Neuronal stem cell (in vitro differentiated cells): ENCODE results near the gene USP11.

ENCODE experiments used
- DNase-seq: peaks from one replicate; pipeline ENCODE4 v3.0.0-alpha.2; 2013; ENCODE audit warnings: low spot score
- H2AFZ ChIP-seq: one replicate; pipeline ENCODE4 v1.6.1; 2013; ENCODE audit warnings: mild to moderate bottlenecking, low read length, inconsistent platforms
- H2AK5ac ChIP-seq: 2 replicates; pipeline ENCODE4 v1.6.1; 2013; ENCODE audit warnings: low read depth, mild to moderate bottlenecking, inconsistent platforms, low read length, moderate library complexity, mixed read lengths
- H2BK120ac ChIP-seq: 2 replicates; pipeline ENCODE4 v1.6.1; 2013; ENCODE audit warnings: low read depth, mild to moderate bottlenecking, inconsistent platforms, low read length, moderate library complexity, mixed read lengths
- H2BK12ac ChIP-seq: one replicate; pipeline ENCODE4 v1.6.1; 2013; ENCODE audit warnings: low read length, inconsistent platforms
- H2BK15ac ChIP-seq: 2 replicates; pipeline ENCODE4 v1.6.1; 2013; ENCODE audit warnings: mild to moderate bottlenecking, low read length, inconsistent platforms, mixed read lengths
- H2BK5ac ChIP-seq: one replicate; pipeline ENCODE4 v1.6.1; 2013; ENCODE audit warnings: inconsistent platforms, mild to moderate bottlenecking, low read length, moderate library complexity
- H3K14ac ChIP-seq: one replicate; pipeline ENCODE4 v1.6.1; 2013; ENCODE audit warnings: low read length, inconsistent platforms
- H3K18ac ChIP-seq: 2 replicates; pipeline ENCODE4 v1.6.1; 2013; ENCODE audit warnings: low read length, inconsistent platforms
- H3K23ac ChIP-seq: 2 replicates; pipeline ENCODE4 v1.6.1; 2013; ENCODE audit warnings: low read depth, mild to moderate bottlenecking, mixed read lengths, low read length, inconsistent platforms; ENCODE audit not compliant: poor library complexity
- H3K27ac ChIP-seq: replicated peaks from 3 replicates; pipeline ENCODE4 v1.5.1; 2013; ENCODE audit warnings: low read length, inconsistent platforms
- H3K27me3 ChIP-seq, 3 experiments: 2 replicates each; pipeline ENCODE4 v1.6.1; 2013; ENCODE audit warnings: low read length in 3 of 3, mild to moderate bottlenecking in 2 of 3, inconsistent platforms in 1 of 3, low read depth in 1 of 3, mixed read lengths in 1 of 3, moderate library complexity in 1 of 3; ENCODE audit not compliant: control insufficient read depth in 3 of 3, insufficient read depth in 3 of 3
- H3K36me3 ChIP-seq, 2 donors: replicated peaks in 1 of 2; 2 replicates each; pipeline ENCODE4 v1.6.1; 2013; ENCODE audit warnings: low read length in 2 of 2; ENCODE audit not compliant: control insufficient read depth in 2 of 2, insufficient read depth in 2 of 2
- H3K4ac ChIP-seq: 2 replicates; pipeline ENCODE4 v1.6.1; 2013; ENCODE audit warnings: inconsistent platforms, mild to moderate bottlenecking, low read length, moderate library complexity
- H3K4me1 ChIP-seq, 2 donors: 1 replicate in 1 of 2; 2 replicates in 1 of 2; pipeline ENCODE4 v1.6.1; 2013; ENCODE audit warnings: low read length in 2 of 2, low read depth in 1 of 2; ENCODE audit not compliant: control insufficient read depth in 2 of 2, insufficient read depth in 1 of 2
- H3K4me2 ChIP-seq: one replicate; pipeline ENCODE4 v1.6.1; 2013; ENCODE audit warnings: mild to moderate bottlenecking, low read length, inconsistent platforms; ENCODE audit not compliant: insufficient read depth, poor library complexity, severe bottlenecking
- H3K4me3 ChIP-seq, 2 donors: 2 replicates each; pipeline ENCODE4 v1.5.1; 2013; ENCODE audit warnings: low read length in 2 of 2, mild to moderate bottlenecking in 2 of 2, inconsistent platforms in 1 of 2, moderate library complexity in 1 of 2
- H3K79me1 ChIP-seq: one replicate; pipeline ENCODE4 v1.6.1; 2013; ENCODE audit warnings: low read depth, mild to moderate bottlenecking, inconsistent platforms, low read length, moderate library complexity
- H3K9ac ChIP-seq: one replicate; pipeline ENCODE4 v1.6.1; 2013; ENCODE audit warnings: mild to moderate bottlenecking, low read depth, low read length, inconsistent platforms; ENCODE audit not compliant: poor library complexity
- H3K9me3 ChIP-seq, 2 donors: replicated peaks in 1 of 2; 2 replicates each; pipeline versions ENCODE3 to v1.6.1; 2013; ENCODE audit warnings: low read length in 2 of 2, mild to moderate bottlenecking in 2 of 2, inconsistent platforms in 1 of 2, low read depth in 1 of 2, mixed read lengths in 1 of 2, moderate library complexity in 1 of 2; ENCODE audit not compliant: control insufficient read depth in 2 of 2, insufficient read depth in 1 of 2
- H4K8ac ChIP-seq: one replicate; pipeline ENCODE4 v1.6.1; 2013; ENCODE audit warnings: low read depth, mild to moderate bottlenecking, inconsistent platforms, low read length, moderate library complexity
- H4K91ac ChIP-seq: one replicate; pipeline ENCODE4 v1.6.1; 2013; ENCODE audit warnings: low read length, low read depth, mild to moderate bottlenecking, inconsistent platforms; ENCODE audit not compliant: poor library complexity
- WGBS, 2 donors: extraction: QIAGEN DNeasy Blood & Tissue Kit; methylation state at CpG; one replicate each; pipeline ENCODE4 v1.1.7; 2013; ENCODE audit warnings: missing lambda C conversion rate in 2 of 2, mixed read lengths in 1 of 2; ENCODE audit not compliant: insufficient read length in 2 of 2, insufficient replicate concordance in 1 of 2; ENCODE audit errors: extremely low coverage in 2 of 2; 5-methylcytosine and 5-hydroxymethylcytosine counted together

The USP11 gene

GRCh38 chrX:47191806-47192401 is 40.9 kb upstream of the USP11 start:
- Histone ChIP-seq H3K23ac (no peak overlapping the region), H2AFZ (peak overlapping the region; percentile 86), H2BK5ac (no peak overlapping the region), H2BK120ac (no peak overlapping the region), H3K27me3 (peaks cover 0 to 5% (median 0%) of the 10 kb centered on the region in 3 experiments), H2AK5ac (no peak overlapping the region), H3K4ac (no peak overlapping the region), H3K9ac (no peak overlapping the region), H2BK12ac (no peak overlapping the region), H3K9me3 (no peaks in the 10 kb centered on the region), H3K14ac (no peak overlapping the region), H3K36me3 (peaks cover 0 to 29% of the 10 kb centered on the region in 2 donors), H3K79me1 (peaks cover 2% of the 10 kb centered on the region), H3K27ac (no peak overlapping the region), H4K91ac (no peak overlapping the region), H3K4me3 (peak overlapping the region; percentile 57 to 80), H3K4me1 (peaks cover 19 to 21% of the 10 kb centered on the region in 2 donors), H3K4me2 (peak overlapping the region; percentile 91), H4K8ac (no peak overlapping the region), H2BK15ac (no peak overlapping the region), H3K18ac (no peak overlapping the region)
- no peak for DNase-seq
- WGBS, 2 donors, result no CpG with 5 or more reads among the region's 16 CpGs

DNA sequence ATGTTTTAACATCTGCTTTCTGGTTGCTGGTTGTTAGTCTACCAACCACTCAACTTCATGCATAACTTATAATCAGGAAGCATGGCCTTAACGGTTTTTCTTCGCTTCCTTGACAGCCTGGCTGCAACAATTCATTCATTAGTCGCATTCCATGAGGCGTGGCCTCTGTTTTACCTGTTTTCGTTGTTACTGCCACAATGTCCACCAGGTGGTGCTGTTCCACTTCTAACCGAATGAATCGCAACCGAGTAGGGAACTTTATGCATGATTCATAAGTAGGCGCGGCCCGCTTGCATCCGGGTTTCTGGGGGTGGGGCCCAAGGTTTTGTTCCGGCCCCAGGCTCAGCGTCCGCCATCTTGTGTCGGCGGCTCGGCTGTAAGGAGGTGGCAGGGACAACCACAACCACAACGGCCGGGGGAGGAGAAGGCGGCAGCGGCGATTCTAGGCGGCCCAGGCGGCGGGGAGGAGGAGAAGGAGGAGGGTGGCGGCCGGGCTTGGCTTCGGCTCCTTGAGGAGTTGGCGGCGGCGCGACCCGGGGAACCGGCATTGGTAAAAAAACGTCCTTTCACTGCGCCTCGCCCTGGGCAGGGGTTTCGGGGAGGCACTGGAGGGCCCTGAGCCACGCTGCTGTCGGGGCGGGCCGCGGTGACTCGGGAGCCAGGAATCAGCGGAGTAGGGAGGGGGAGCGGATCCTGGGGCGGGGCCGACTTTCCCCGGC is 39.2 kb upstream of the USP11 start, which contains the start of gene UBA1:
Gene UBA1, plus strand, starts transcription at position 355 of the 719 bp plus-strand sequence. CDS start 4,974 bp downstream, outside the sequence.
- H3K23ac ChIP-seq, result peak within 1 kb of the TSS; percentile 96
- H4K8ac ChIP-seq, result no peak within 1 kb of the TSS
- H2BK5ac ChIP-seq, result peak within 1 kb of the TSS; percentile 93
- peaks cover 21 to 30% of the 10 kb centered on the region in 2 donors for H3K4me1 ChIP-seq
- peaks cover 4 to 39% of the 10 kb centered on the region in 2 donors for H3K36me3 ChIP-seq
- no peak within 1 kb of the TSS for H3K27ac ChIP-seq
- H2AFZ ChIP-seq, result peak within 1 kb of the TSS; percentile 91
- peak within 1 kb of the TSS; percentile 53 for H3K4ac ChIP-seq
- H3K9ac ChIP-seq, result peak within 1 kb of the TSS; percentile 88
- peak within 1 kb of the TSS; percentile 69 for H3K4me2 ChIP-seq
- peak; percentile 95 for DNase-seq
- H3K14ac ChIP-seq, result no peak within 1 kb of the TSS
- peak within 1 kb of the TSS; percentile 96 to 97 for H3K4me3 ChIP-seq
- H3K27me3 ChIP-seq, result no peaks in the 10 kb centered on the region
- H3K9me3 ChIP-seq, result no peaks in the 10 kb centered on the region
- no peak within 1 kb of the TSS for H2BK12ac ChIP-seq
- H2BK120ac ChIP-seq, result no peak within 1 kb of the TSS
- H2AK5ac ChIP-seq, result no peak within 1 kb of the TSS
- peaks cover 2% of the 10 kb centered on the region for H3K79me1 ChIP-seq
- no CpG with 5 or more reads among the region's 50 CpGs for WGBS, 2 donors
- H2BK15ac ChIP-seq, result no peak within 1 kb of the TSS
- H3K18ac ChIP-seq, result peak within 1 kb of the TSS; percentile 92
- no peak within 1 kb of the TSS for H4K91ac ChIP-seq

GRCh38 chrX:47194194-47194787 is 38.5 kb upstream of the USP11 start:
- H3K14ac ChIP-seq, result no peak overlapping the region
- H3K27me3 ChIP-seq, result no peaks in the 10 kb centered on the region
- peak overlapping the region; percentile 92 for H3K18ac ChIP-seq
- peak overlapping the region; percentile 88 for H3K9ac ChIP-seq
- H2BK15ac ChIP-seq, result no peak overlapping the region
- H2BK5ac ChIP-seq, result peak overlapping the region; percentile 93
- no CpG with 5 or more reads among the region's 14 CpGs for WGBS, 2 donors
- H4K8ac ChIP-seq, result no peak overlapping the region
- H2AFZ ChIP-seq, result peak overlapping the region; percentile 91
- H3K4ac ChIP-seq, result no peak overlapping the region
- H3K9me3 ChIP-seq, result no peaks in the 10 kb centered on the region
- peaks cover 10 to 46% of the 10 kb centered on the region in 2 donors for H3K36me3 ChIP-seq
- H2BK12ac ChIP-seq, result no peak overlapping the region
- H3K4me2 ChIP-seq, result peak overlapping the region; percentile 69
- H3K4me1 ChIP-seq, result peaks cover 21 to 30% of the 10 kb centered on the region in 2 donors
- H3K4me3 ChIP-seq, result peak overlapping the region; percentile 96 to 97
- DNase-seq, result no peak
- peaks cover 2% of the 10 kb centered on the region for H3K79me1 ChIP-seq
- H3K27ac ChIP-seq, result no peak overlapping the region
- H3K23ac ChIP-seq, result peak overlapping the region; percentile 96
- H4K91ac ChIP-seq, result no peak overlapping the region
- no peak overlapping the region for H2BK120ac ChIP-seq
- no peak overlapping the region for H2AK5ac ChIP-seq

DNA sequence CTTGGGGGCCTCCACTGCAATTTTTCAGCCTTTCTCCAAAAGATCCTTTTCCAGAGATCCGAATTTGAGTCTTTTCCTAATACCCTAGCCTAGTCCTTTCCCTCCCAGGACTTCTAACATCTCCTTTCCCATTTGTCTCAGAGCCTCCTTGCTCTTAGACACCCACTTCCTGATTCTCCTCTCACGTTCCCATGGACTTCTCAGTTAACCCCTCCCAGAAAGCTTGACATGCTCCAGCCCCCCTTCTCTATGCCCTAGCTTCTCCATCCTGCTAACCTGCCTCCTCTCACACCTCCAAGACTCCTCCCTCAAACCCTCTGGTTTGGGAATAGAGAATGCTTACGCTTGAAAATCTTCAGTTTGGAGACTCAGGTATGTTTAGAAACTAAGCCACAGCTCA is 36.7 kb upstream of the USP11 start:
- Histone ChIP-seq H3K23ac (no peak overlapping the region), H3K18ac (no peak overlapping the region), H3K27ac (no peak overlapping the region), H3K9me3 (no peaks in the 10 kb centered on the region), H2AK5ac (no peak overlapping the region), H3K4me1 (peaks cover 21 to 28% of the 10 kb centered on the region in 2 donors), H4K8ac (no peak overlapping the region), H2BK120ac (no peak overlapping the region), H2BK5ac (no peak overlapping the region), H3K14ac (no peak overlapping the region), H3K79me1 (peaks cover 7% of the 10 kb centered on the region), H2BK15ac (no peak overlapping the region), H3K4ac (no peak overlapping the region), H4K91ac (no peak overlapping the region), H3K9ac (no peak overlapping the region), H3K27me3 (no peaks in the 10 kb centered on the region), H2BK12ac (no peak overlapping the region), H2AFZ (no peak overlapping the region), H3K36me3 (peaks cover 25 to 62% of the 10 kb centered on the region in 2 donors), H3K4me3 (peak overlapping the region in 1 of 2 donors; percentile 19), H3K4me2 (peak overlapping the region; percentile 11)
- no CpG with 5 or more reads among the region's 3 CpGs for WGBS, 2 donors
- no peak for DNase-seq
